ENCODE data around the gene LHX4.

The LHX4 gene

GRCh38 chr1:180210008-180210620 lies 19.9 kb upstream of the LHX4 start:
- TF ChIP-seq CTCF (IDR thresholded peaks at IDR 0.05), result no peak

- no peak for TF ChIP-seq CTCF (IDR thresholded peaks at IDR 0.05)
Observed at GRCh38 chr1:180211156-180211859, 18.8 kb upstream of the LHX4 start.

GRCh38 chr1:180211860-180212229 lies 18.2 kb upstream of the LHX4 start:
- TF ChIP-seq CTCF (IDR thresholded peaks at IDR 0.05), result no peak

- no peak for TF ChIP-seq CTCF (IDR thresholded peaks at IDR 0.05)
Observed at GRCh38 chr1:180213401-180214170, 16.5 kb upstream of the LHX4 start.

- no peak for TF ChIP-seq CTCF (IDR thresholded peaks at IDR 0.05)
Observed at GRCh38 chr1:180215856-180216625, 14.0 kb upstream of the LHX4 start.

- no peak for TF ChIP-seq CTCF (IDR thresholded peaks at IDR 0.05)
Observed at GRCh38 chr1:180217006-180217405, 13.1 kb upstream of the LHX4 start.

Measured in LNCAP (cell line).